Hepatocyte (in vitro differentiated cells): Measurements from ENCODE around the gene DSCAML1.

Experiments used
- CTCF ChIP-seq: fragments of 200-600 bp; sonication (generic); IDR thresholded peaks from 2 replicates; pipeline ENCODE4 v1.5.1; 2016; ENCODE audit warnings: antibody characterized with exemption, mild to moderate bottlenecking; ENCODE audit not compliant: poor library complexity
- EZH2 ChIP-seq: fragments of 200-600 bp; sonication (generic); IDR thresholded peaks from 2 replicates; pipeline ENCODE4 v1.6.1; 2016; ENCODE audit warnings: antibody characterized with exemption, mild to moderate bottlenecking, borderline replicate concordance
- EZH2phosphoT487 ChIP-seq: fragments of 200-600 bp; sonication (generic); IDR thresholded peaks from one replicate; pipeline ENCODE4 v1.6.1; 2018; ENCODE audit warnings: antibody characterized with exemption, mild to moderate bottlenecking, low read depth, moderate library complexity; ENCODE audit not compliant: unreplicated experiment, severe bottlenecking

GRCh38 chr11:117807482-117808327 lies 10.7 kb upstream of the DSCAML1 start:
- TF ChIP-seq CTCF = peak; percentile 91
- no peak for TF ChIP-seq EZH2
- TF ChIP-seq EZH2phosphoT487 = no peak
